K562 (cell line): ENCODE results near the gene LRRC38. TPM values are rescaled to one million over a fixed set of nuclear protein-coding genes. Genes with fewer than 3 reads are reported as not detected.

Source experiments
- ATAC-seq: fragments of 200-7000 bp; cut with Tn5 transposase; 3 replicates; pipeline ENCODE4 v1.9.1; 2020; ENCODE audit warnings: moderate library complexity
- BruUV-seq: library from RNA; stranded (reverse); fragments of 400-500 nt; replicated peaks from 2 replicates; lab custom pipeline; 2021; lab: Mats Ljungman, UMichigan
- CTCF ChIA-PET: fragments of 300-600 bp; formaldehyde crosslinking; extraction: SDS; loops from one replicate; lab custom pipeline; 2021; ENCODE audit warnings: low intra/inter-chr PET ratio; lab: Yijun Ruan, JAX
- POLR2A ChIA-PET: fragments of 300-600, 350-650 bp; sonication (Branson Sonifier 250); formaldehyde crosslinking; extraction: SDS; loops from one replicate; lab custom pipeline; 2021; ENCODE audit warnings: antibody characterized with exemption, inconsistent platforms; lab: Yijun Ruan, JAX
- DNase-seq, 4 experiments: peaks; one replicate each; pipeline versions ENCODE4 v3.0.0 to v3.0.0-alpha.2; 2011 to 2018; ENCODE audit warnings: low spot score in 3 of 4, mixed read lengths in 3 of 4; ENCODE audit errors: extremely low read depth in 1 of 4
- FAIRE-seq: peaks from 2 replicates; lab custom pipeline; 2011; peaks lifted over from hg19 to GRCh38; lab: Jason Lieb, UNC
- H2AFZ ChIP-seq: 2 replicates; pipeline ENCODE4 v1.6.0; 2011; ENCODE audit warnings: low read depth, low read length, control low read depth, inconsistent platforms
- H3K27ac ChIP-seq: fragments of 200-600 bp; 3 replicates; pipeline ENCODE4 v1.8.0; 2011; ENCODE audit warnings: low read depth, mild to moderate bottlenecking, control low read depth, inconsistent platforms, low read length, moderate library complexity, mixed read lengths; ENCODE audit errors: extremely low read depth
- H3K27me3 ChIP-seq, 2 experiments: fragments of 300-600 bp in 1 of 2; 2 replicates in 1 of 2; 3 replicates in 1 of 2; pipeline versions ENCODE4 v1.6.0 to v1.8.0; 2011; ENCODE audit warnings: inconsistent platforms in 2 of 2, low read length in 2 of 2, mild to moderate bottlenecking in 1 of 2, mixed read lengths in 1 of 2, moderate library complexity in 1 of 2; ENCODE audit not compliant: control insufficient read depth in 2 of 2, insufficient read depth in 2 of 2
- H3K36me3 ChIP-seq: fragments of 300-600 bp; 3 replicates; pipeline ENCODE4 v1.8.0; 2011; ENCODE audit warnings: mild to moderate bottlenecking, low read length, inconsistent platforms; ENCODE audit not compliant: control insufficient read depth, insufficient read depth
- H3K4me1 ChIP-seq, 2 experiments: fragments of 200-600 bp in 1 of 2; replicated peaks in 1 of 2; 2 replicates in 1 of 2; 3 replicates in 1 of 2; pipeline versions ENCODE4 v1.5.1 to v1.8.0; 2011; ENCODE audit warnings: inconsistent platforms in 2 of 2, low read length in 2 of 2, mild to moderate bottlenecking in 1 of 2, mixed read lengths in 1 of 2, moderate library complexity in 1 of 2; ENCODE audit not compliant: control insufficient read depth in 2 of 2, insufficient read depth in 2 of 2
- H3K4me2 ChIP-seq: 2 replicates; pipeline ENCODE4 v1.6.1; 2011; ENCODE audit warnings: low read length, control low read depth, inconsistent platforms, mixed read lengths; ENCODE audit not compliant: insufficient read depth
- H3K4me3 ChIP-seq: fragments of 200-600 bp; sonication (generic), shearing (Covaris generic); 2 replicates; pipeline ENCODE4 v1.5.1; 2016; ENCODE audit warnings: control low read depth, inconsistent platforms
- H3K79me2 ChIP-seq: fragments of 200-600 bp; 3 replicates; pipeline ENCODE4 v1.8.0; 2011; ENCODE audit warnings: low read length, inconsistent platforms; ENCODE audit not compliant: control insufficient read depth, insufficient read depth
- H3K9ac ChIP-seq, 2 experiments: 2 replicates each; pipeline versions ENCODE4 v1.6.0 to v1.6.1; 2011; ENCODE audit warnings: low read depth in 2 of 2, low read length in 2 of 2, control low read depth in 1 of 2, inconsistent platforms in 1 of 2, mild to moderate bottlenecking in 1 of 2, mixed read lengths in 1 of 2; ENCODE audit not compliant: insufficient read depth in 1 of 2
- H3K9me1 ChIP-seq: one replicate; pipeline ENCODE4 v1.6.0; 2011; ENCODE audit warnings: inconsistent platforms, mild to moderate bottlenecking, low read length, moderate library complexity; ENCODE audit not compliant: control insufficient read depth, insufficient read depth
- H3K9me3 ChIP-seq: replicated peaks from 2 replicates; pipeline ENCODE4 v1.5.1; 2011; ENCODE audit warnings: low read depth, low read length, inconsistent platforms; ENCODE audit not compliant: control insufficient read depth, insufficient read depth
- H4K20me1 ChIP-seq: replicated peaks from 2 replicates; pipeline ENCODE4 v1.6.1; 2011; ENCODE audit warnings: low read length, inconsistent platforms, mixed read lengths; ENCODE audit not compliant: control insufficient read depth, insufficient read depth
- KHSRP ChIP-seq: fragments of 450-650 bp; IDR thresholded peaks from 2 replicates; pipeline ENCODE4 v1.6.1; 2017
- NR3C1 ChIP-seq: sonication (generic); formaldehyde crosslinking; IDR thresholded peaks from 2 replicates; pipeline ENCODE4 v1.8.1; 2022; ENCODE audit warnings: missing genetic modification reagents
- PHF8 ChIP-seq: fragments of 200-600 bp; sonication (generic); IDR thresholded peaks from 2 replicates; pipeline ENCODE4 v1.6.1; 2012; ENCODE audit warnings: mixed run types, mild to moderate bottlenecking, inconsistent platforms, low read length, moderate library complexity, borderline replicate concordance
- WGBS: fragments of 100-300 bp; shearing (Covaris generic); methylation state at CpG from one replicate; pipeline ENCODE4 v1.1.6; 2016; ENCODE audit warnings: low coverage, mixed read lengths; ENCODE audit not compliant: insufficient coverage; ENCODE audit errors: missing lambda C conversion rate; 5-methylcytosine and 5-hydroxymethylcytosine counted together
- in situ Hi-C: fragments of 300-500 bp; cut with MboI; formaldehyde crosslinking; loops from 4 replicates; pipeline ENCODE4 v1.15.0; 2018; ENCODE audit warnings: inconsistent platforms, mixed read lengths
- intact Hi-C: fragments of 100-400 bp; cut with micrococcal nuclease; formaldehyde crosslinking; loops from 2 replicates; pipeline ENCODE4 v1.14.2; 2022
- polyA plus RNA-seq, 8 experiments: library from polyadenylated mRNA; depleted of rRNA in 4 of 8; stranded (reverse) in 5 of 8; unstranded in 3 of 8; fragments of >200 nt; fragmentation: Nextera tagmentation in 2 of 8; fragmentation: Illumina TruSeq in 1 of 8; extraction: Ambion mirVana in 2 of 8; extraction: Trizol in 1 of 8; gene quantifications; 2 replicates each; pipeline versions ENCODE4 v1.2.1 to v1.2.3, GENCODE V29; 2011 to 2014; ENCODE audit warnings: inconsistent platforms in 1 of 8, missing spikeins in 1 of 8
- total RNA-seq, 7 experiments: library from RNA; depleted of rRNA in 6 of 7; stranded (reverse); fragments of >200 nt in 6 of 7; fragmentation: Illumina TruSeq in 2 of 7; extraction: Trizol in 2 of 7; gene quantifications; 2 replicates each; pipeline versions ENCODE4 v1.2.1 to v1.2.3, GENCODE V29; 2011 to 2021; ENCODE audit warnings: low replicate concordance in 1 of 7
- TF ChIP-seq, protein P1 (sequence below), 2 experiments: fragments of 450-650 bp in 1 of 2; IDR thresholded peaks; 2 replicates each; pipeline ENCODE4 v1.6.1; 2011 to 2017; ENCODE audit warnings: low read depth in 2 of 2, antibody characterized with exemption in 1 of 2, borderline replicate concordance in 1 of 2, low read length in 1 of 2, mild to moderate bottlenecking in 1 of 2, mixed read lengths in 1 of 2; ENCODE audit not compliant: control insufficient read depth in 1 of 2
- TF ChIP-seq, protein P2 (sequence below), 3 experiments: fragments of 200-800 bp in 1 of 3; fragments of 250-450 bp in 1 of 3; fragments of 450-650 bp in 1 of 3; sonication (Bioruptor Pico) in 1 of 3; sonication (Bioruptor generic) in 1 of 3; formaldehyde crosslinking in 1 of 3; IDR thresholded peaks; 2 replicates each; pipeline versions ENCODE4 v1.6.1 to v1.8.0; 2016 to 2022; ENCODE audit warnings: mild to moderate bottlenecking in 2 of 3, missing genetic modification characterization in 2 of 3, missing compliant biosample characterization in 1 of 3, moderate library complexity in 1 of 3
- TF ChIP-seq, protein P3 (sequence below): sonication (generic); IDR thresholded peaks from 2 replicates; pipeline ENCODE4 v1.6.1; 2016
- TF ChIP-seq, protein P4 (sequence below): fragments of 450-650 bp; formaldehyde crosslinking; IDR thresholded peaks from 2 replicates; pipeline ENCODE4 v1.4.0; 2020; ENCODE audit warnings: mild to moderate bottlenecking, moderate library complexity

LRRC38 gene
- total and polyA plus RNA-seq, 9 of the 15 experiments (the other 6 are each of a cell fraction or from before 2014, with no cell fraction given), result not detected

DNA sequence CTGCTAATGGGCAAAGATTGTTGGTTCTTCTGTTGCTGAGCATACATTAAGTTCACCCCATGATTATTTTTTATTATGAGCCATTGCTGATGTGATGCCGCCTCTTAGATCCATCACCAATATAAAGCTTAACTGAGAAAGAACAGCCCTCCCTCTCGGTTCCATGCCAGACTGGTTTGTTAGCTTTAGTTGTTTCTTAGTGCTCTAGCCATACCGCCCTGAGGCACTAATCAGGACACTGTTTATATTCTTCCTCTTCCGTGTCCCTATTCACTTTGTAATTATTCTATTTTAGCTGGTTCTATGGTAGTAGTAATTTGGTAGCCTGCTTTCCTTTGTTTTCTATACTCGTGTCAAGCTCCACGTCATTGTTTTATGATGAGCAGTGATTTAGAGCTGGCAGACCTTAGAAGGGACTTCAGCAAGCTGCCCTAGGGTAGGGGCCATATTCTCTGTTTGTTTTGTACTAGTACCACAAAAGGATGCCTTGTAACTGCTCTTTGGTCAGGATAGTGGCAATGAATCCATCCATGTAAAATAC lies 42.5 kb upstream of the LRRC38 start:
- DNase-seq, result no peak
- no peaks in the 10 kb centered on the region for H3K79me2 ChIP-seq
- TF ChIP-seq, protein P1, sequence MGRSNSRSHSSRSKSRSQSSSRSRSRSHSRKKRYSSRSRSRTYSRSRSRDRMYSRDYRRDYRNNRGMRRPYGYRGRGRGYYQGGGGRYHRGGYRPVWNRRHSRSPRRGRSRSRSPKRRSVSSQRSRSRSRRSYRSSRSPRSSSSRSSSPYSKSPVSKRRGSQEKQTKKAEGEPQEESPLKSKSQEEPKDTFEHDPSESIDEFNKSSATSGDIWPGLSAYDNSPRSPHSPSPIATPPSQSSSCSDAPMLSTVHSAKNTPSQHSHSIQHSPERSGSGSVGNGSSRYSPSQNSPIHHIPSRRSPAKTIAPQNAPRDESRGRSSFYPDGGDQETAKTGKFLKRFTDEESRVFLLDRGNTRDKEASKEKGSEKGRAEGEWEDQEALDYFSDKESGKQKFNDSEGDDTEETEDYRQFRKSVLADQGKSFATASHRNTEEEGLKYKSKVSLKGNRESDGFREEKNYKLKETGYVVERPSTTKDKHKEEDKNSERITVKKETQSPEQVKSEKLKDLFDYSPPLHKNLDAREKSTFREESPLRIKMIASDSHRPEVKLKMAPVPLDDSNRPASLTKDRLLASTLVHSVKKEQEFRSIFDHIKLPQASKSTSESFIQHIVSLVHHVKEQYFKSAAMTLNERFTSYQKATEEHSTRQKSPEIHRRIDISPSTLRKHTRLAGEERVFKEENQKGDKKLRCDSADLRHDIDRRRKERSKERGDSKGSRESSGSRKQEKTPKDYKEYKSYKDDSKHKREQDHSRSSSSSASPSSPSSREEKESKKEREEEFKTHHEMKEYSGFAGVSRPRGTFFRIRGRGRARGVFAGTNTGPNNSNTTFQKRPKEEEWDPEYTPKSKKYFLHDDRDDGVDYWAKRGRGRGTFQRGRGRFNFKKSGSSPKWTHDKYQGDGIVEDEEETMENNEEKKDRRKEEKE (IDR thresholded peaks at IDR 0.05; ENCODE audit: borderline replicate concordance in 1 of 2, control insufficient read depth in 1 of 2, low read depth in 2 of 2, low read length in 1 of 2), result no peak
- TF ChIP-seq NR3C1 (CRISPR knock-in tag), result no peak
- TF ChIP-seq, protein P2, sequence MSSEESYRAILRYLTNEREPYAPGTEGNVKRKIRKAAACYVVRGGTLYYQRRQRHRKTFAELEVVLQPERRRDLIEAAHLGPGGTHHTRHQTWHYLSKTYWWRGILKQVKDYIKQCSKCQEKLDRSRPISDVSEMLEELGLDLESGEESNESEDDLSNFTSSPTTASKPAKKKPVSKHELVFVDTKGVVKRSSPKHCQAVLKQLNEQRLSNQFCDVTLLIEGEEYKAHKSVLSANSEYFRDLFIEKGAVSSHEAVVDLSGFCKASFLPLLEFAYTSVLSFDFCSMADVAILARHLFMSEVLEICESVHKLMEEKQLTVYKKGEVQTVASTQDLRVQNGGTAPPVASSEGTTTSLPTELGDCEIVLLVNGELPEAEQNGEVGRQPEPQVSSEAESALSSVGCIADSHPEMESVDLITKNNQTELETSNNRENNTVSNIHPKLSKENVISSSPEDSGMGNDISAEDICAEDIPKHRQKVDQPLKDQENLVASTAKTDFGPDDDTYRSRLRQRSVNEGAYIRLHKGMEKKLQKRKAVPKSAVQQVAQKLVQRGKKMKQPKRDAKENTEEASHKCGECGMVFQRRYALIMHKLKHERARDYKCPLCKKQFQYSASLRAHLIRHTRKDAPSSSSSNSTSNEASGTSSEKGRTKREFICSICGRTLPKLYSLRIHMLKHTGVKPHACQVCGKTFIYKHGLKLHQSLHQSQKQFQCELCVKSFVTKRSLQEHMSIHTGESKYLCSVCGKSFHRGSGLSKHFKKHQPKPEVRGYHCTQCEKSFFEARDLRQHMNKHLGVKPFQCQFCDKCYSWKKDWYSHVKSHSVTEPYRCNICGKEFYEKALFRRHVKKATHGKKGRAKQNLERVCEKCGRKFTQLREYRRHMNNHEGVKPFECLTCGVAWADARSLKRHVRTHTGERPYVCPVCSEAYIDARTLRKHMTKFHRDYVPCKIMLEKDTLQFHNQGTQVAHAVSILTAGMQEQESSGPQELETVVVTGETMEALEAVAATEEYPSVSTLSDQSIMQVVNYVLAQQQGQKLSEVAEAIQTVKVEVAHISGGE (CRISPR knock-in tag; IDR thresholded peaks at IDR 0.05), result no peak
- TF ChIP-seq PHF8, result no peak
- TF ChIP-seq, protein P3, sequence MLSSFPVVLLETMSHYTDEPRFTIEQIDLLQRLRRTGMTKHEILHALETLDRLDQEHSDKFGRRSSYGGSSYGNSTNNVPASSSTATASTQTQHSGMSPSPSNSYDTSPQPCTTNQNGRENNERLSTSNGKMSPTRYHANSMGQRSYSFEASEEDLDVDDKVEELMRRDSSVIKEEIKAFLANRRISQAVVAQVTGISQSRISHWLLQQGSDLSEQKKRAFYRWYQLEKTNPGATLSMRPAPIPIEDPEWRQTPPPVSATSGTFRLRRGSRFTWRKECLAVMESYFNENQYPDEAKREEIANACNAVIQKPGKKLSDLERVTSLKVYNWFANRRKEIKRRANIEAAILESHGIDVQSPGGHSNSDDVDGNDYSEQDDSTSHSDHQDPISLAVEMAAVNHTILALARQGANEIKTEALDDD, result no peak
- TF ChIP-seq, protein P4, sequence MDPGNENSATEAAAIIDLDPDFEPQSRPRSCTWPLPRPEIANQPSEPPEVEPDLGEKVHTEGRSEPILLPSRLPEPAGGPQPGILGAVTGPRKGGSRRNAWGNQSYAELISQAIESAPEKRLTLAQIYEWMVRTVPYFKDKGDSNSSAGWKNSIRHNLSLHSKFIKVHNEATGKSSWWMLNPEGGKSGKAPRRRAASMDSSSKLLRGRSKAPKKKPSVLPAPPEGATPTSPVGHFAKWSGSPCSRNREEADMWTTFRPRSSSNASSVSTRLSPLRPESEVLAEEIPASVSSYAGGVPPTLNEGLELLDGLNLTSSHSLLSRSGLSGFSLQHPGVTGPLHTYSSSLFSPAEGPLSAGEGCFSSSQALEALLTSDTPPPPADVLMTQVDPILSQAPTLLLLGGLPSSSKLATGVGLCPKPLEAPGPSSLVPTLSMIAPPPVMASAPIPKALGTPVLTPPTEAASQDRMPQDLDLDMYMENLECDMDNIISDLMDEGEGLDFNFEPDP (CRISPR knock-in tag), result no peak
- TF ChIP-seq KHSRP, result no peak
- TF ChIP-seq, all 486 proteins: peak for 0
- FAIRE-seq, result no peak
- H3K36me3 ChIP-seq, result no peaks in the 10 kb centered on the region
- no peaks in the 10 kb centered on the region for H3K9me3 ChIP-seq
- no peak for ATAC-seq
- no peak overlapping the region for H3K4me2 ChIP-seq
- WGBS, result 1% methylated on average over 6 of the region's 6 CpGs
- peaks cover 25 to 41% of the 10 kb centered on the region in 2 experiments; a peak in 4 of 5 replicates for H3K27me3 ChIP-seq
- no peak overlapping the region for H3K9ac ChIP-seq
- H3K9me1 ChIP-seq, result no peaks in the 10 kb centered on the region
- H2AFZ ChIP-seq, result no peak overlapping the region
- CTCF ChIA-PET, result no interaction called here
- POLR2A ChIA-PET, result interaction anchor here (0.8 to 1.9 kb wide), 2 partner anchors 8 to 11 kb away, joined by 4 to 8 read pairs; no protein-coding TSS in a partner anchor
- no peak overlapping the region for H3K4me3 ChIP-seq
- intact Hi-C loops, result no loop called here
- in situ Hi-C loops, result no loop called here
- H4K20me1 ChIP-seq, result no peaks in the 10 kb centered on the region
- H3K4me1 ChIP-seq, result peaks cover 0 to 5% of the 10 kb centered on the region in 2 experiments; a peak in 1 of 5 replicates
- no TSS peak for BruUV-seq
- no peak overlapping the region for H3K27ac ChIP-seq
